CD4-positive, alpha-beta T cell treated with Interferon gamma for 1 hour (primary cell): ENCODE results near the gene MEGF6.

ENCODE experiments used
- DNase-seq: peaks from one replicate; pipeline ENCODE4 v3.0.0-alpha.2; 2020

Gene MEGF6

DNA sequence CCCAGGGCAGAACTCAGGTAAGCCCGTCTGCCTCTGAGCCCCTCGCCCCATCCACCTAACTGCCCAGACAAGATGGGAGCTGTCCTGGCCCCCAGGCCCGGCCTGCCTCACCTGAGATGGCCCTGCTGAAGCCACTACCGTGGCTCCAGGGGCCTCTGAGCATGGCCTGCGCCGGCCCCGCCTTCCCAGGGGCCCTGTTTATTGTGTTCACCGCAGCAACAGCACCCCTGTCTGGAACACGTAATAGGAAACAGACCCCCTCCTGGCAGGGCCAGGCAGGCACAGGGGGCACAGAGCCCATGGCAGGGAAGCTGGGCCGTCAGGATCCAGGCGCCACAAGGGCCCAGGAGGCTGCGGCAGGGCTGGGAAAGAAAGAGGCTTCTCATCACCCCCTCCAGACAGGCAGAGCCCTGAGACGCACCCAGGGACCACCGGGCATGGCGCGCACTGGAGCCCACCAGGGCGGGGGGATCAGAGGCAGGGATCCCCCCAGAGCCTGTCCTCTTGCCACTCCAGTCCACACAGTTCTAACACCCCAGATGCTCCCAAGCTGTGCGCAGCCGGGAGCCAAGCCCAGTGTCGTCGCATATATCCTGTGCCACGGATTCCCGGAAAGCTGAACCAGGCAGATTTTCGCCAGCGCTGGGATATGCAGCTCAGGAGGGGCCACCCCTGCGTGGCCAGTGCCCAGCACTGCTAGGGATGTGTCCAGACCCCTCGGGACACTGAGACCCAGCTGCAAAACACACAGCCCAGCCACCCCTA is 94.2 kb downstream of the MEGF6 start:
- no peak for DNase-seq

DNA sequence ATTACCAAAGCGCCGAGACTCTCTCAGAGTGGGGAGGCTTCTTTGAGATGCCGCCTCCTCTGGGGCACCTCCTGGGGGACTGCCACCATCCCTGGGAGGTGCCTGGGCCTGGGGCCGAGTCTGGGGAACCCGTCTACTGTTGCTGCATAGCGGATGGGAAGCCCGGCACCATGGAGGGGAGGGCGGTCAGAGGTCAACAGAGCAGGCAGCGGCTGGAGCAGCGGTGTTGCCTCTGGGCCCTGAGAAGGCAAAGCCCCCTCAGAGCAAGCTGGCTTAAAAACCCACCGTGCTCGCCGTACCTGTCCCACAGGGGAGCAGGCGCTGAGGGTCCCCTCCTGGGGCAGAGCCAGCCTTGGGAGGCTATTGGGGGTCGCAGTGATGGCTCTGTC is 94.8 kb downstream of the MEGF6 start:
- no peak for DNase-seq

GRCh38 chr1:3515774-3516480 is 95.4 kb downstream of the MEGF6 start:
- no peak for DNase-seq

DNA sequence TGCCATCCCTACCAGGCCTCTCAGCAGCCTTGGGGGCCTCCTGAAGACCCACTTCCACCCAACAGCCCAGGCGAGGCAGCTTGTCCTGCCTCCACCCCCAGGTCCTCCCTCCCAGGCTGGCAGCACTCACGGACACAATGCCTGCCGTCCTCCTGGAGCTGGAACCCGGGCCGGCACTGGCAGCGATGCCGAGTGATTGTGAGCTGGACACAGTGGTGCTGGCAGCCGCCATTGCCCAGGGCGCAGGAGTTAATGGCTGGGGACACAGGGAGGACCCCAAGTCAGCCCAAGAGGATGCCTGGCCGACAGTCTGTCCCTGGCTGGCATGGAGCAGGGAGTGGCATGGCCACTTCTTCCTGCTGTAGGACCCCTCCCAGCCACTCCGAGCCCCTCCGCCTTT is 96.0 kb downstream of the MEGF6 start:
- DNase-seq, result no peak

- no peak for DNase-seq
Measured at GRCh38 chr1:3514404-3514803, 96.9 kb downstream of the MEGF6 start.

- no peak for DNase-seq
Measured at GRCh38 chr1:3511856-3512255, 99.5 kb downstream of the MEGF6 start.

DNA sequence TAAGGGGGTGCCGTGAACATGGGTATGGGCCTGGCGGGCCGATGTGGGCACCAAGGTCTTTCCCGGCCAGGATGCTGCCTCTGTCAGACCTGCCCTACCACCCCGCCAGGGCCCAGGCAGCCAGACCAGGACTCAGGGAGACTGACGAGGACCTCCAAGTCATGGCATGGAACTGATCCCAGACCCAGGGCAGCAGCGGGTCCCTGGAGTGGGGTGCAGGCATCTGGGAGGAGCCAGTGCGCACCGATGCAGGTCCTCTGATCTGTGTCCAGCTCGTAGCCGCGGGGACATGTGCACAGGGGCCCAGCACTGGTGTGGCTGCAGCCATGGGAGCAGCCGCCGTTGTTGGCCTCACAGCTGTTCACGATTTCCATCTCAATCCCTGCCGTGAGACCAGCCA is 100.0 kb downstream of the MEGF6 start:
- no peak for DNase-seq

DNA sequence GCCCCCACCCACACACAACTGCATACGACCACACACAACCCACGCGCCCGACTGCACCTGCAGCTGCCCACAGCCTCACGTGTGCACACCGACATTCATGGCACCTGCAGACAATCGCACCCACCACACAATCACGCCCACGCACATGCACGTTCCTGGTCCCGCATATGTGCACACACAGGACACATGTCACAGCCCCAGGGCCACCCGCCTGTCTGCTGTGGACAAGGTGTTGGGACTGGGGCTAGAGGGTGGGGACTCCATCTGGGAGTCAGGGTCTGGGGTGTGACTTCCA is 100.4 kb downstream of the MEGF6 start:
- no peak for DNase-seq

DNA sequence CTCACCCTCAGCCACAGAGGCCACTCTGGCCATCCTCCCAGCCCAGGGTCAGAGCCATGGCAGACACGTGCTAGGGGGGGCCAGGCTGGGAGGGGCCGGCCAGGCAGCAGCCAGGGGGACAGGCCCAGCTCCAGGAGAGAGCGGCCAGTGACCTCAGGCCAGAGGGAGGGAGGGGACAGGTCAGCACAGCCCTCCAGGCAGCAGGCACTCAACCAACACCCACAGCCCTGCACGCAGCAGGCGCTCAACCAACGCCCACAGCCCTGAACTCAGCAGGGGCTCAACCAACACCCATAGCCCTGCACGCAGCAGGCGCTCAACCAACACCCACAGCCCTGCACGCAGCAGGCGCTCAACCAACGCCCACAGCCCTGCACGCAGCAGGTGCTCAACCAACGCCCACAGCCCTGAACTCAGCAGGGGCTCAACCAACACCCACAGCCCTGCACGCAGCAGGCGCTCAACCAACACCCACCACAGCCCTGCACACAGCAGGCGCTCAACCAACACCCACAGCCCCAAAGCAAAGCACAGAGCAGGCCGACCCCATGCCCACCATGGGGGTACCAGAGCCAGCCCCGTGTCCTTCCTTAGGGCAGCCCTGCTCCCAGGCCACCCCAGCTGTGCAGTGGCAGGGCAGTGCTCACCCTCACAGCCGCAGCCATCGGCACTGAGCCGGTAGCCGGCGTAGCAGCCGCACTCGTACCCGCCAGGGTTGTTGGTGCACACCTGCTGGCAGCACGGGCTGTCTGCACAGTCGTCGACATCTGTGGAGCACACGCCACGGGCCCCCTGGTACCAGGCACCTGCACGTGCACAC is 101.0 kb downstream of the MEGF6 start:
- no peak for DNase-seq

DNA sequence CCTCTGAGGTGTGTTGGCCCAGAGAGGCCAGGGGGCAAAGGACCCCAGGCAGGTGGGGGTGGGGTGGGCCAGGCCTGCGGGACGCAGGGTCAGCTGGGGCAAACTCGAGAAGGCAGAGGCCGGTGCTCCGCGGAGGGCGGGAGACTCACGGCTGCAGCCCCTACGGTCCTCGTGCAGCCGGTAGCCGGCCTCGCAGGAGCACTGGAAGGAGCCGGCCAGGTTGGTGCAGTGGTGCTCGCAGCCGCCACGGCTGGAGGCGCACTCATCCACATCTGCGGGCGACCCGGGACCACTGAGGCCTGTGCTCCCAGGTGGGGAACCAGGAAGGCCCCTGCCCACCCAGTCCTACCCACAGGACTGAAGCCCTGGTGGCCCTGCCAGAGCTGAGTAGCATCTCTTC is 101.6 kb downstream of the MEGF6 start:
- no peak for DNase-seq

DNA sequence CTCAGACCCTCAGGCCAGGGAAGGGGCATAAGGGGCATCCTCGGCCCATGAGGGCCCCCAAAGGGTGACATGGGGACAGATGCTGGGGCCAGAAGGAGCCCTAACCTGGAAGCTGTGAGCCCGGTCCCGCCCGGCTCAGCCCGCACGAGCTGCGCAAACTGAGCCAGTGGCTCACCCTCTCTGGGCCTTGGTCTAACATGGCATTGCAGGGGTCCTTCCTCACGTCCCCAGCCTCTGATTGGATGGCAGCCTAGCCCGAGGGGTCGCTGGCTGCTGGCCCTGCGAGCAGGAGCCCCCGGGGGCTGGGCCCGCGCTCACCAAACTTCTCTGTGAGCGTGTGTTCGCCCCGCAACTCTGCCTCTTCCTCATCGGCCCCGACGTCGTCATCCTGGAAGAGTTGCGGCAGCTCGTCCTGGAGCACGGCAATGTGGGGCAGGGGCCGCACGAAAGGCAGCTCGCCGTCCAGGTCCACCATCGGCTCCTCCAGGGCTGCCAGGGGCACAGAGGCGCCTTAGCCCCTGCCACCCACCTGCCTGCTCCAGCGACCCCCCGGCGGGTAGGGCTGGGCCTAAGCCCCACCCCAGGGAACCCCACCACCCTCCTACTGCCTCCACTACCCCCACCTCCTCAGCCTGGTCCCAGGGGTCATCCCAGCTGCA is 102.4 kb downstream of the MEGF6 start:
- no peak for DNase-seq

GRCh38 chr1:3507636-3508275 is 103.6 kb downstream of the MEGF6 start:
- no peak for DNase-seq

DNA sequence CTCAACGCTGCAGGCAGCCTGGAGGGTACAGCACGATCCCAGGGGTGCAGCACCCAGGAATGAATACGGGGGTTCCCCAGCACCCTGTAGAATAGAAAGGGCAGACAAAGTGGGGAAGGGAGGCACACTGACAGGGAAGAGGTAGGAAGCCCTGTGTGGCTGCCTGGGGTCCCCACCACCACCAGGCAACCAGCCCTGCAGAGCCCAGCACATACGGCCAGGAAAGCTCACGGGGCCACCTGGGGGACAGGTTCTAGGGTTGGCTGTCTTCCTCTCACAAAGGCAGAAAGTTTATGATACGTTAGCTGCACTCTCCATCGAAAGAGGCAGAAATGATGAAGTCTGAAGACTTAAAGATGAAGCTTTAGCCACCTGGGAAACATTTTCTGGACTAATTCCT is 104.4 kb downstream of the MEGF6 start:
- no peak for DNase-seq

- no peak for DNase-seq
Measured at GRCh38 chr1:3506041-3506440, 105.3 kb downstream of the MEGF6 start.

DNA sequence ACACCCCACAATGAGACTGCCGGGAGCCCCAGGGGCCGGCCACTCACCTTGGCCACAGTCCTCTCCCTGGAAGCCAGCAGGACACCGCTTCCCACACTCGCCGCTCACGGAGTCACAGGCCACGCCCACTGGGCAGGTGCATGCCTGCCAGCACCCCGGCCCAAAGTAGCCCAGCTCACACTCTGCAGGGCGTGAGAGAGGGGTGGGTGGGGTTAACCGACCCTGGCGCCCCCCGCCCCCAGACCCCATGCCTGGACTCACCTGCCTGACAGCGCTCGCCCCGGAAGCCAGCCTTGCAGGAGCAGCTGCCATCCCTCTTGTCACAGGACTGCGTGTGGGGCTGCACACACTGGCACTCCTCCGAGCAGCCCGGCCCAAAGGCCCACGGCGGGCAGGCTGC is 106.1 kb downstream of the MEGF6 start:
- DNase-seq, result no peak

DNA sequence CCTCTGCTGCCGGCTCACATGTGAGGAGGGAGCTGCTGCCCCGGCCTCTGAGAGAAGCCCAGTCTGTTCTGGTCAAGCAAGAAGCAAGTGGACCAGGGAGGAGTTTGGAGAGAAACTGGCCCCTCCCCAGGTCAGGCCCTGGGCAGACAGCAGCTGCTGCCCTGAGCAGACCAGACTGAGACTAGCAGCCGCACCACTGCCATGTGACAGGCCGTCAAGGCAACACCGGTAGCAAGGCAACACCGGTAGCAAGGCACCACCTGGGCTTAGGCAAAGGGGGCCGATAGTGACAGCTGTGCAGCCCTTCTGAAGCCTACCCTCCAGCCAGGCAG is 106.5 kb downstream of the MEGF6 start:
- no peak for DNase-seq

GRCh38 chr1:3504151-3504821 is 107.0 kb downstream of the MEGF6 start:
- DNase-seq, result no peak

GRCh38 chr1:3503525-3503886 is 107.8 kb downstream of the MEGF6 start:
- DNase-seq, result no peak

- DNase-seq, result no peak
Measured at GRCh38 chr1:3502641-3503524, 108.4 kb downstream of the MEGF6 start.

DNA sequence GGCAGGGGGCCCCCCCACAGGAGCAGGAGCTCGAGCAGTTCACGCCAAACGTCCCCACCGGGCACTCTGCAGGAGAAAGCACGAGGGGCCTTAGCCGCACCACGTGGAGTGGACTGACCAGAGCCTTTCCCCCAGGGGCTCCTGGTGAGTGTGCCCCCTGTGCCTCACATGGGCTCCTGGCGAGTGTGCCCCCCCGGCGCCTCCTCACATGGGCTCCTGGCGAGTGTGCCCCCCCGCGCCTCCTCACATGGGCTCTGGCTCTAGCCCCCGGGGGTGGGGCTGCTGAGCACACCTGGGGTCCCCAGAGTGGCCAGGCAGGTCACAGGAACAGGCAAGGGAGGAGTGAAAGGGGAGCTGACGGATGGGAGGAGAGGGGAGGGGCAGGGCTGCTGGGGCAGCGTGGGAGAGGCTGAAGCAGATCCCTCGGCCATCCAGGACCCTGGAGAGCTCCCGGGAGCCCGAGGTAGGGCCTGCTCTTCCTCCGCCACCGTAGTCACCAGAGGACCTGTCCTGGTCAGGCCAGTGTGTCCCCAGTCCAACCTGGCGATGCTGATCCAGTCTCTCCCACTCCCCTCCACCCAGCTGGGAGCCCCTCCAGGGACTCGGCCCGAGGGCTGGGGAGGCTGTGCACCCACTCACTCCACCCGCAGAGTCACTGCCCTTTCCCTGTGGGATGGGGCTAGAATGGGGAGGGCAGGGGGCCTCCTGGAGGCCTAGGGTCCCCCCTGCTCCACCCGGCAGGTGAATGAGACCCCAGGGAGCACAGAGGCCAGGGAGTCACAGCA is 109.3 kb downstream of the MEGF6 start:
- no peak for DNase-seq

DNA sequence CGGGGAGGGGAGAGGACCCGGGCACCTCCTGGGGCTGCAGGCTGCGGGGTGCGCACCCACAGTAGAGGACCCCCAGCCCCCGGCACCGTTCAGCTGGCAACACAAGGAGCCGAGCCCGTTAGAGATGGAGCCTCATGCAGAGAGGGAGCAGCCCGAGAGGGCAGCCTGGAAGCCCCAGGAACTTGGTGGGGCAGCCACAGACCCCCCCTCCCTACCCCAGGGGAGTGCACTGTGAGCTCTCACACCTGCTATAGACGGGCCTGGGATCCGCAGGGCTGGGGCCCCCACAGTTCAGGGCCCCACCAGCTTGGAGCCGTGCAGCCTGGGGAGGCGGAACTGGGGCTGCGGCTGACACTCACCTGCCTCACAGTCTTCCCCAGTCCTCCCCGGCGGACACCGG is 109.9 kb downstream of the MEGF6 start:
- DNase-seq, result no peak
